SK-N-SH (cell line): ENCODE measurements around the gene PDE6A.

ENCODE experiments used
- CHD2 ChIP-seq: fragments of 150-350 bp; IDR thresholded peaks from 2 replicates; pipeline ENCODE4 v1.6.1; 2018; ENCODE audit warnings: low read length; ENCODE audit not compliant: partially characterized antibody
- ELF1 ChIP-seq: IDR thresholded peaks from 2 replicates; pipeline ENCODE4 v1.4.0; 2012
- EP300 ChIP-seq, 2 experiments: IDR thresholded peaks; 2 replicates each; pipeline versions ENCODE4 v1.4.0 to v1.6.1; 2012; ENCODE audit warnings: borderline replicate concordance in 1 of 2, low read depth in 1 of 2, low read length in 1 of 2
- NFIC ChIP-seq: IDR thresholded peaks from 2 replicates; pipeline ENCODE4 v1.4.0; 2012; ENCODE audit warnings: borderline replicate concordance
- NRF1 ChIP-seq: IDR thresholded peaks from 2 replicates; pipeline ENCODE4 v1.6.1; 2012; ENCODE audit warnings: low read depth, mild to moderate bottlenecking, low read length
- POLR2AphosphoS5 ChIP-seq: IDR thresholded peaks from 2 replicates; pipeline ENCODE4 v1.6.1; 2012; ENCODE audit warnings: low read depth, low read length
- RFX5 ChIP-seq: IDR thresholded peaks from 2 replicates; pipeline ENCODE4 v1.6.1; 2012; ENCODE audit warnings: mild to moderate bottlenecking, improper control_type of control experiment, low read length
- RXRA ChIP-seq: IDR thresholded peaks from 2 replicates; pipeline ENCODE4 v1.4.0; 2012; ENCODE audit warnings: low read depth, mild to moderate bottlenecking, borderline replicate concordance
- SMC3 ChIP-seq: IDR thresholded peaks from 2 replicates; pipeline ENCODE4 v1.6.1; 2012; ENCODE audit warnings: low read depth, low read length, improper control_type of control experiment
- TAF1 ChIP-seq: IDR thresholded peaks from 2 replicates; pipeline ENCODE4 v1.6.1; 2012; ENCODE audit warnings: low read depth, mild to moderate bottlenecking, low read length, moderate library complexity, borderline replicate concordance
- YY1 ChIP-seq: IDR thresholded peaks from 2 replicates; pipeline ENCODE4 v1.4.0; 2012; ENCODE audit warnings: low read depth, mild to moderate bottlenecking
- TF ChIP-seq, protein P1 (sequence below): fragments of 200-600 bp; sonication (generic); IDR thresholded peaks from 2 replicates; pipeline ENCODE4 v1.6.1; 2017; ENCODE audit warnings: antibody characterized with exemption, mild to moderate bottlenecking, moderate library complexity
- TF ChIP-seq, protein P2 (sequence below): IDR thresholded peaks from 2 replicates; pipeline ENCODE4; 2012

DNA sequence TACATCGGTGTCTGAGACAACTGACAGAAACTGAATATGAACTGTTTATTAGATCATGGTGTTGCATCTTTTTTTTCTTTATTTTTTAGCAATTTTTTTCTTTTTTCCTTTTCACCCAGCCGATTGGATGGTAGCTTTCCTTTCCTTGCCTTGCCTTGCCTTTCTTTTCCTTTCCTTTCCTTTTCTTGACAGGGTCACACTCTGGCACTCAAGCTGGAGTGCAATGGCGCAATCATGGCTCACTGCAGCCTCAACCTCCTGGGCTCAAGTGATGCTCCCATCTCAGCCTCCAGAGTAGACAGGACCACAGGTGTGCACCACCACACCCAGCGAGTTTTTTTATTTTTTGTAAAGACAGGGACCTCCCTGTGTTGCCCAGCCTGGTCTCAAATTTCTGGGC, 2.8 kb downstream of the PDE6A start:
- TF ChIP-seq RXRA (no peak), EP300 (IDR thresholded peaks at IDR 0.05; ENCODE audit: borderline replicate concordance in 1 of 2, low read depth in 1 of 2, low read length in 1 of 2) (no peak), SMC3 (no peak), POLR2AphosphoS5 (no peak), NRF1 (no peak), YY1 (no peak), RFX5 (no peak), CHD2 (no peak), TAF1 (no peak), ELF1 (no peak), NFIC (no peak)
- TF ChIP-seq, protein P1, sequence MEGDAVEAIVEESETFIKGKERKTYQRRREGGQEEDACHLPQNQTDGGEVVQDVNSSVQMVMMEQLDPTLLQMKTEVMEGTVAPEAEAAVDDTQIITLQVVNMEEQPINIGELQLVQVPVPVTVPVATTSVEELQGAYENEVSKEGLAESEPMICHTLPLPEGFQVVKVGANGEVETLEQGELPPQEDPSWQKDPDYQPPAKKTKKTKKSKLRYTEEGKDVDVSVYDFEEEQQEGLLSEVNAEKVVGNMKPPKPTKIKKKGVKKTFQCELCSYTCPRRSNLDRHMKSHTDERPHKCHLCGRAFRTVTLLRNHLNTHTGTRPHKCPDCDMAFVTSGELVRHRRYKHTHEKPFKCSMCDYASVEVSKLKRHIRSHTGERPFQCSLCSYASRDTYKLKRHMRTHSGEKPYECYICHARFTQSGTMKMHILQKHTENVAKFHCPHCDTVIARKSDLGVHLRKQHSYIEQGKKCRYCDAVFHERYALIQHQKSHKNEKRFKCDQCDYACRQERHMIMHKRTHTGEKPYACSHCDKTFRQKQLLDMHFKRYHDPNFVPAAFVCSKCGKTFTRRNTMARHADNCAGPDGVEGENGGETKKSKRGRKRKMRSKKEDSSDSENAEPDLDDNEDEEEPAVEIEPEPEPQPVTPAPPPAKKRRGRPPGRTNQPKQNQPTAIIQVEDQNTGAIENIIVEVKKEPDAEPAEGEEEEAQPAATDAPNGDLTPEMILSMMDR, result no peak
- TF ChIP-seq, protein P2, sequence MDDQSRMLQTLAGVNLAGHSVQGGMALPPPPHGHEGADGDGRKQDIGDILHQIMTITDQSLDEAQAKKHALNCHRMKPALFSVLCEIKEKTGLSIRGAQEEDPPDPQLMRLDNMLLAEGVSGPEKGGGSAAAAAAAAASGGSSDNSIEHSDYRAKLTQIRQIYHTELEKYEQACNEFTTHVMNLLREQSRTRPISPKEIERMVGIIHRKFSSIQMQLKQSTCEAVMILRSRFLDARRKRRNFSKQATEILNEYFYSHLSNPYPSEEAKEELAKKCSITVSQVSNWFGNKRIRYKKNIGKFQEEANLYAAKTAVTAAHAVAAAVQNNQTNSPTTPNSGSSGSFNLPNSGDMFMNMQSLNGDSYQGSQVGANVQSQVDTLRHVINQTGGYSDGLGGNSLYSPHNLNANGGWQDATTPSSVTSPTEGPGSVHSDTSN, result no peak
